Endothelial cell of umbilical vein (primary cell): ENCODE data around the gene RFXANK.

Experiments
- EZH2 ChIP-seq: IDR thresholded peaks from 2 replicates; pipeline ENCODE4 v1.6.1; 2012; ENCODE audit warnings: borderline replicate concordance, low read depth, mild to moderate bottlenecking, moderate library complexity, low read length, inconsistent platforms; ENCODE audit not compliant: severe bottlenecking
- FOS ChIP-seq: IDR thresholded peaks from 2 replicates; pipeline ENCODE4 v1.6.1; 2011; ENCODE audit warnings: mild to moderate bottlenecking, low read length, moderate library complexity, borderline replicate concordance; ENCODE audit not compliant: insufficient read depth
- GATA2 ChIP-seq: IDR thresholded peaks from 2 replicates; pipeline ENCODE4 v1.7.0; 2011; ENCODE audit warnings: low read depth, mild to moderate bottlenecking, moderate library complexity, mixed read lengths, low read length; ENCODE audit not compliant: insufficient read length, insufficient read depth
- JUN ChIP-seq: IDR thresholded peaks from 2 replicates; pipeline ENCODE4 v1.6.1; 2011; ENCODE audit warnings: borderline replicate concordance, low read depth; ENCODE audit not compliant: insufficient read length, insufficient read depth
- MAX ChIP-seq: IDR thresholded peaks from 2 replicates; pipeline ENCODE4 v1.6.1; 2011; ENCODE audit not compliant: insufficient read depth, insufficient read length
- MYC ChIP-seq: IDR thresholded peaks from one replicate; pipeline ENCODE4 v1.6.1; 2011; ENCODE audit warnings: mild to moderate bottlenecking, low read depth, low read length
- POLR2A ChIP-seq: IDR thresholded peaks from 2 replicates; pipeline ENCODE4 v1.6.1; 2012; ENCODE audit warnings: low read depth, mild to moderate bottlenecking, control low read depth, low read length
- POLR2AphosphoS5 ChIP-seq: IDR thresholded peaks from 2 replicates; pipeline ENCODE4 v1.6.1; 2012; ENCODE audit warnings: low read depth, mild to moderate bottlenecking, control low read depth, low read length, moderate library complexity; ENCODE audit not compliant: insufficient read depth
- TF ChIP-seq, protein P1 (sequence below), 2 donors: IDR thresholded peaks; 1 replicate in 1 of 2; 2 replicates in 1 of 2; pipeline ENCODE4 v1.5.1; 2011; ENCODE audit warnings: low read length in 2 of 2, mild to moderate bottlenecking in 2 of 2, moderate library complexity in 2 of 2, control low read depth in 1 of 2, inconsistent platforms in 1 of 2, low read depth in 1 of 2; ENCODE audit not compliant: insufficient read depth in 1 of 2; ENCODE audit errors: extremely low read depth in 1 of 2

DNA sequence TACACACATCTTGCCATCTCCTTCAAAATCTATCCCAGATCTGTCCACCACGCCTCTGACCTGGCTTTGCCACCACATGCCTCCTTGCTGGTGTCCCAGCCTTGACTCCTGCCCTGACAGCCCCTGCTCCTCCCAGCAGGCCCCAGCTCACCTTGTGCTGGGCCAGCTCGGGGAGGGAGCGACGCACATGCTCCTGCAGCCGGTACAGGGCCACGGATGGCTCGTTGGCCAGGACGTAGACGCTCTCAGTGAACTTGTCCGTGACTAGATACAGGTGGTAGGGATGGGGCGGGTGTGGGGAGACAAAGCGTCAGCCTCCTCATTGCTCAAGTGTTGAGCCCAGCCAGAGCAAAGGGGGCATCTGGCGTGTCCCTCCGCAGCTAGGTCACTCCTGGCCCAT lies 5.3 kb upstream of the RFXANK start:
- TF ChIP-seq POLR2A (no peak), EZH2 (no peak), POLR2AphosphoS5 (no peak), GATA2 (no peak), JUN (no peak), MAX (no peak), MYC (no peak), FOS (no peak)
- TF ChIP-seq, protein P1, sequence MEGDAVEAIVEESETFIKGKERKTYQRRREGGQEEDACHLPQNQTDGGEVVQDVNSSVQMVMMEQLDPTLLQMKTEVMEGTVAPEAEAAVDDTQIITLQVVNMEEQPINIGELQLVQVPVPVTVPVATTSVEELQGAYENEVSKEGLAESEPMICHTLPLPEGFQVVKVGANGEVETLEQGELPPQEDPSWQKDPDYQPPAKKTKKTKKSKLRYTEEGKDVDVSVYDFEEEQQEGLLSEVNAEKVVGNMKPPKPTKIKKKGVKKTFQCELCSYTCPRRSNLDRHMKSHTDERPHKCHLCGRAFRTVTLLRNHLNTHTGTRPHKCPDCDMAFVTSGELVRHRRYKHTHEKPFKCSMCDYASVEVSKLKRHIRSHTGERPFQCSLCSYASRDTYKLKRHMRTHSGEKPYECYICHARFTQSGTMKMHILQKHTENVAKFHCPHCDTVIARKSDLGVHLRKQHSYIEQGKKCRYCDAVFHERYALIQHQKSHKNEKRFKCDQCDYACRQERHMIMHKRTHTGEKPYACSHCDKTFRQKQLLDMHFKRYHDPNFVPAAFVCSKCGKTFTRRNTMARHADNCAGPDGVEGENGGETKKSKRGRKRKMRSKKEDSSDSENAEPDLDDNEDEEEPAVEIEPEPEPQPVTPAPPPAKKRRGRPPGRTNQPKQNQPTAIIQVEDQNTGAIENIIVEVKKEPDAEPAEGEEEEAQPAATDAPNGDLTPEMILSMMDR (IDR thresholded peaks at IDR 0.05; ENCODE audit: extremely low read depth in 1 of 2, insufficient read depth in 1 of 2, low read depth in 1 of 2, low read length in 2 of 2): no peak
